A673 (cell line): ENCODE data around the gene MMP24OS. TPM values are rescaled to one million over a fixed set of nuclear protein-coding genes. Genes with fewer than 3 reads are reported as not detected.

Experiments
- BruUV-seq: library from RNA; stranded (reverse); fragments of 400-500 nt; replicated peaks from 2 replicates; lab custom pipeline; 2021; lab: Mats Ljungman, UMichigan
- CTCF ChIA-PET: fragments of 300-600 bp; sonication (Branson Sonifier 250); formaldehyde crosslinking; loops from one replicate; lab custom pipeline; 2022; ENCODE audit warnings: antibody characterized with exemption; lab: Charles Lee
- POLR2A ChIA-PET: fragments of 300-600 bp; sonication (Branson Sonifier 250); formaldehyde crosslinking; loops from one replicate; lab custom pipeline; 2022; ENCODE audit warnings: antibody characterized with exemption; ENCODE audit not compliant: low non-redundant PET; lab: Charles Lee
- DNase-seq: peaks from one replicate; pipeline ENCODE4 v3.0.0-alpha.2; 2015; ENCODE audit warnings: low spot score
- H3K27ac ChIP-seq: fragments of 200-600 bp; sonication (generic); 2 replicates; pipeline ENCODE4 v1.5.1; 2016; ENCODE audit warnings: mixed run types, low read depth, mild to moderate bottlenecking, mixed read lengths, antibody characterized with exemption, low read length; ENCODE audit not compliant: poor library complexity, severe bottlenecking
- H3K27me3 ChIP-seq: fragments of 200-600 bp; sonication (generic); replicated peaks from 2 replicates; pipeline ENCODE4 v1.6.1; 2017; ENCODE audit warnings: mixed run types, low read depth, mild to moderate bottlenecking, mixed read lengths, antibody characterized with exemption, low read length; ENCODE audit not compliant: insufficient read depth, poor library complexity
- H3K36me3 ChIP-seq: fragments of 200-600 bp; sonication (generic); 2 replicates; pipeline ENCODE4 v1.6.1; 2016; ENCODE audit warnings: mixed run types, mild to moderate bottlenecking, mixed read lengths, antibody characterized with exemption, low read length; ENCODE audit not compliant: insufficient read depth, poor library complexity, severe bottlenecking
- H3K4me1 ChIP-seq: fragments of 200-600 bp; sonication (generic); 2 replicates; pipeline ENCODE4 v1.6.1; 2017; ENCODE audit warnings: mixed run types, mild to moderate bottlenecking, mixed read lengths, antibody characterized with exemption, low read length; ENCODE audit not compliant: insufficient read depth, poor library complexity, severe bottlenecking
- H3K4me3 ChIP-seq: fragments of 200-600 bp; sonication (generic); 2 replicates; pipeline ENCODE4 v1.5.1; 2016; ENCODE audit warnings: low read depth, mixed run types, mild to moderate bottlenecking, mixed read lengths, low read length; ENCODE audit not compliant: poor library complexity, severe bottlenecking
- H3K9me3 ChIP-seq: fragments of 200-600 bp; sonication (generic); 2 replicates; pipeline ENCODE4 v1.6.1; 2016; ENCODE audit warnings: mixed run types, low read depth, mild to moderate bottlenecking, mixed read lengths, antibody characterized with exemption, low read length; ENCODE audit not compliant: poor library complexity, severe bottlenecking
- CTCF ChIP-seq: fragments of 300-800, 200-600 bp; sonication (generic); conservative IDR thresholded peaks from 2 replicates; pipeline ENCODE4 v1.5.1; 2017; ENCODE audit warnings: low read depth, mild to moderate bottlenecking, antibody characterized with exemption, low read length, moderate library complexity, mixed read lengths
- EZH2 ChIP-seq: fragments of 200-600 bp; sonication (generic); IDR thresholded peaks from 2 replicates; pipeline ENCODE4 v1.6.1; 2017; ENCODE audit warnings: borderline replicate concordance, low read depth, mild to moderate bottlenecking, mixed read lengths, antibody characterized with exemption, low read length; ENCODE audit not compliant: poor library complexity, severe bottlenecking
- intact Hi-C: fragments of 100-400 bp; cut with micrococcal nuclease; formaldehyde crosslinking; loops from one replicate; pipeline ENCODE4 v1.10.0; 2022; ENCODE audit not compliant: unreplicated experiment
- total RNA-seq: library from RNA; stranded (reverse); gene quantifications from 2 replicates; pipeline ENCODE4 v1.2.3, GENCODE V29; 2021

The MMP24OS gene
- total RNA-seq, 1 experiment from 2014 or later = 26.2 TPM

- no TSS peak for BruUV-seq
- TF ChIP-seq EZH2 (no peak), CTCF (no peak)
Measured at GRCh38 chr20:35235881-35236280, 42.0 kb downstream of the MMP24OS start.

GRCh38 chr20:35232575-35232974 lies 45.3 kb downstream of the MMP24OS start:
- no peaks in the 10 kb centered on the region for H3K9me3 ChIP-seq
- no peaks in the 10 kb centered on the region for H3K4me1 ChIP-seq
- intact Hi-C loops = no loop called here
- DNase-seq = no peak
- BruUV-seq = no TSS peak
- TF ChIP-seq EZH2 (no peak), CTCF (no peak)
- no peak overlapping the region for H3K4me3 ChIP-seq
- no peak overlapping the region for H3K27ac ChIP-seq
- H3K27me3 ChIP-seq = peaks cover 41% of the 10 kb centered on the region
- POLR2A ChIA-PET = no interaction called here
- CTCF ChIA-PET = no interaction called here
- H3K36me3 ChIP-seq = no peaks in the 10 kb centered on the region

More at GRCh38 chr20:35235881-35236280, 42.0 kb downstream of the MMP24OS start:
- POLR2A ChIA-PET = no interaction called here
- Histone ChIP-seq H3K9me3 (no peaks in the 10 kb centered on the region), H3K27ac (no peak overlapping the region), H3K4me1 (no peaks in the 10 kb centered on the region), H3K36me3 (no peaks in the 10 kb centered on the region), H3K4me3 (no peak overlapping the region), H3K27me3 (peaks cover 12% of the 10 kb centered on the region)
- CTCF ChIA-PET = no interaction called here
- no peak for DNase-seq
- intact Hi-C loops = no loop called here

GRCh38 chr20:35226884-35227681 lies 50.8 kb downstream of the MMP24OS start:
- H3K27me3 ChIP-seq = peaks cover 67% of the 10 kb centered on the region
- H3K4me3 ChIP-seq = peak overlapping the region; percentile 12
- no peaks in the 10 kb centered on the region for H3K4me1 ChIP-seq
- TF ChIP-seq EZH2 = no peak
- no peak for TF ChIP-seq CTCF
- H3K9me3 ChIP-seq = no peaks in the 10 kb centered on the region
- no peaks in the 10 kb centered on the region for H3K36me3 ChIP-seq
- H3K27ac ChIP-seq = no peak overlapping the region
- CTCF ChIA-PET = interaction anchor here (0.6 to 1.3 kb wide), 4 partner anchors 19 to 435 kb away, joined by 3 to 5 read pairs (median 4); no protein-coding TSS in a partner anchor
- DNase-seq = peak; percentile 62
- intact Hi-C loops = no loop called here
- POLR2A ChIA-PET = interaction anchor here (0.6 kb wide), 1 partner anchor 577 kb away, joined by 6 read pairs; no protein-coding TSS in a partner anchor
- no TSS peak for BruUV-seq

Other genes with a start within 250 kb of the MMP24OS start
- 34.6 and 39.5 TPM in 2 replicates for gene TRPC4AP, start 185.3 kb downstream of the MMP24OS start, total RNA-seq
- 13.6 and 16.1 TPM in 2 replicates for gene EDEM2, start 130.8 kb downstream of the MMP24OS start, total RNA-seq
- 0.58 and 2.1 TPM in 2 replicates for gene PROCR, start 106.0 kb downstream of the MMP24OS start, total RNA-seq
- 0.11 and 0.20 TPM in 2 replicates for gene MMP24, start 51.4 kb downstream of the MMP24OS start, total RNA-seq
- 172 and 180 TPM in 2 replicates for gene EIF6, start 6.7 kb upstream of the MMP24OS start, total RNA-seq
- gene FAM83C, start 14.3 kb upstream of the MMP24OS start, total RNA-seq = not detected in 2 replicates
- 64.6 and 71.1 TPM in 2 replicates for gene UQCC1, start 133.9 kb upstream of the MMP24OS start, total RNA-seq
- not detected in 2 replicates for gene GDF5, start 160.1 kb upstream of the MMP24OS start, total RNA-seq
- gene CEP250, start 177.5 kb upstream of the MMP24OS start, total RNA-seq = 56.6 and 59.0 TPM in 2 replicates